Cardiac muscle cell (in vitro differentiated cells and primary cell): ENCODE measurements around the gene PPP1R14B. TPM values are rescaled to one million over a fixed set of nuclear protein-coding genes. Genes with fewer than 3 reads are reported as not detected.

ENCODE experiments used
- DNase-seq, 2 donors: peaks; one replicate each; pipeline versions ENCODE4 v3.0.0 to v3.0.0-alpha.2; 2010 to 2017; ENCODE audit warnings: low read depth in 1 of 2, low spot score in 1 of 2
- H3K27ac ChIP-seq: fragments of 200-600 bp; sonication (generic); 2 replicates; pipeline ENCODE4 v1.5.1; 2016
- H3K27me3 ChIP-seq: fragments of 200-600 bp; sonication (generic); 2 replicates; pipeline ENCODE4 v1.6.0; 2016; ENCODE audit warnings: control low read depth
- H3K36me3 ChIP-seq: fragments of 200-600 bp; sonication (generic); 2 replicates; pipeline ENCODE4 v1.5.1; 2016; ENCODE audit warnings: control low read depth
- H3K4me1 ChIP-seq: fragments of 200-600 bp; sonication (generic); 2 replicates; pipeline ENCODE4 v1.8.1; 2017; ENCODE audit warnings: low read depth, mild to moderate bottlenecking, mixed run types
- H3K4me3 ChIP-seq: fragments of 200-600 bp; sonication (generic); 2 replicates; pipeline ENCODE4 v1.5.1; 2016; ENCODE audit warnings: mild to moderate bottlenecking
- H3K9me3 ChIP-seq: fragments of 200-600 bp; sonication (generic); 2 replicates; pipeline ENCODE4 v1.5.1; 2017; ENCODE audit warnings: low read depth, mild to moderate bottlenecking, control low read depth
- polyA plus RNA-seq: library from polyadenylated mRNA; unstranded; fragments of >200 nt; fragmentation: Nextera tagmentation; extraction: Ambion mirVana; gene quantifications from 2 replicates; pipeline ENCODE4 v1.2.1, GENCODE V29; 2016
- total RNA-seq: library from RNA; depleted of rRNA; stranded (reverse); fragments of >200 nt; gene quantifications from 2 replicates; pipeline ENCODE4 v1.2.3, GENCODE V29; 2016
- TF ChIP-seq, protein P1 (sequence below): IDR thresholded peaks from 2 replicates; pipeline ENCODE4 v1.5.1; 2012; ENCODE audit warnings: low read depth, mild to moderate bottlenecking, low read length

PPP1R14B gene
- total and polyA plus RNA-seq, 2 experiments from 2014 or later: 220 to 288 TPM

DNA sequence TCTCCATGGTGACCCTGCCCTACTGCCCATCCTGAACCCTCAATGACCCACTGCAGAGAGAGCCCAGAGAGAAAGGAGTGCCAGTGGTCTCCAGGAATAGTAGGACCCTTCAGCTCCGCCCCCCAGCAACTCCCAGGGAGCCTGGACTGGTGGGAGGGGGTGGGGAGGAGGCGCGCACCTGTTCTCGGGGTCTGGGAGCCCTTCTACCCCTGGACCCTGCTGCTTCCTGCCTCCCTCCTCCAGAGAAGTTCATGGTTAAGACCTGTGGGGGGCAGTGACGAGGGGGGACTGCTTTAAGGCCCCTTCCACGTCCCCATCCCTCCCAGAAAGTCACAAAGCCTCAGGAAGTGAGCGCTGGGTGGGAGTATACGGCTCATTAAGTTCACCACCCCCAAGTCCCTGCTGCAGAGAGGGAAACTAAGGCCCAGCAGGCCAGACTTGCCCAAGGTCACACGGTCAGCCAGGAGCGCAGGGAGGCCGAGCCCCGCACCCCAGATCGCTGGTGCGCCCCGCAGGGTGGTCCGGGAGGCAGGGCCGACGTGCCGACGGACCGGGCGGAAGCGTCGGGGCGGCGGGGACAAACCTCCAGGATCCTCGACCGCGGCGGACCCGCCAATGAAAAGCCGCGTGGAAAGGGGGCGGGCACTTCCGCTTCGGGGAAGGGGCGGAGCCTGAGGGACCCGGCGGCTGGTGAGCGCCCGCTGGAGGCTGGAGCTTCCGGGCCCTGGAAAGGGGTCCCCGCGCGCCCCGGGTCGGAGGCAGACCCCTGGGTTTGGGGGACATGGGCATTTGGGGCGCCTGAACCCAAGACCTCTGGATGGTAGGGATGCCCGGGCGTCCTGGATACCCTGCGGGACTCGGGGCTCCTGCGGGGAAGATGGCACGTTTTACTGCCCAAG lies 20.9 kb downstream of the PPP1R14B start, which contains the start of the genes NUDT22 and TRPT1:
NUDT22 (plus strand) TSS at position 667 of the 899 bp plus-strand sequence. CDS start 379 bp downstream, outside the sequence.
TRPT1 (minus strand) TSS at position 579 of the 899 bp plus-strand sequence; CDS start at position 253, 326 bp downstream.
- H3K27me3 ChIP-seq: no peaks in the 10 kb centered on the region
- peaks cover 20% of the 10 kb centered on the region for H3K4me1 ChIP-seq
- no peaks in the 10 kb centered on the region for H3K9me3 ChIP-seq
- TF ChIP-seq, protein P1, sequence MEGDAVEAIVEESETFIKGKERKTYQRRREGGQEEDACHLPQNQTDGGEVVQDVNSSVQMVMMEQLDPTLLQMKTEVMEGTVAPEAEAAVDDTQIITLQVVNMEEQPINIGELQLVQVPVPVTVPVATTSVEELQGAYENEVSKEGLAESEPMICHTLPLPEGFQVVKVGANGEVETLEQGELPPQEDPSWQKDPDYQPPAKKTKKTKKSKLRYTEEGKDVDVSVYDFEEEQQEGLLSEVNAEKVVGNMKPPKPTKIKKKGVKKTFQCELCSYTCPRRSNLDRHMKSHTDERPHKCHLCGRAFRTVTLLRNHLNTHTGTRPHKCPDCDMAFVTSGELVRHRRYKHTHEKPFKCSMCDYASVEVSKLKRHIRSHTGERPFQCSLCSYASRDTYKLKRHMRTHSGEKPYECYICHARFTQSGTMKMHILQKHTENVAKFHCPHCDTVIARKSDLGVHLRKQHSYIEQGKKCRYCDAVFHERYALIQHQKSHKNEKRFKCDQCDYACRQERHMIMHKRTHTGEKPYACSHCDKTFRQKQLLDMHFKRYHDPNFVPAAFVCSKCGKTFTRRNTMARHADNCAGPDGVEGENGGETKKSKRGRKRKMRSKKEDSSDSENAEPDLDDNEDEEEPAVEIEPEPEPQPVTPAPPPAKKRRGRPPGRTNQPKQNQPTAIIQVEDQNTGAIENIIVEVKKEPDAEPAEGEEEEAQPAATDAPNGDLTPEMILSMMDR: peak; percentile 24
- peak within 1 kb of the TSS; percentile 68 for H3K4me3 ChIP-seq
- H3K27ac ChIP-seq: peak within 1 kb of the TSS; percentile 65
- peak; percentile 80 to 91 for DNase-seq
- H3K36me3 ChIP-seq: peaks cover 4% of the 10 kb centered on the region

DNA sequence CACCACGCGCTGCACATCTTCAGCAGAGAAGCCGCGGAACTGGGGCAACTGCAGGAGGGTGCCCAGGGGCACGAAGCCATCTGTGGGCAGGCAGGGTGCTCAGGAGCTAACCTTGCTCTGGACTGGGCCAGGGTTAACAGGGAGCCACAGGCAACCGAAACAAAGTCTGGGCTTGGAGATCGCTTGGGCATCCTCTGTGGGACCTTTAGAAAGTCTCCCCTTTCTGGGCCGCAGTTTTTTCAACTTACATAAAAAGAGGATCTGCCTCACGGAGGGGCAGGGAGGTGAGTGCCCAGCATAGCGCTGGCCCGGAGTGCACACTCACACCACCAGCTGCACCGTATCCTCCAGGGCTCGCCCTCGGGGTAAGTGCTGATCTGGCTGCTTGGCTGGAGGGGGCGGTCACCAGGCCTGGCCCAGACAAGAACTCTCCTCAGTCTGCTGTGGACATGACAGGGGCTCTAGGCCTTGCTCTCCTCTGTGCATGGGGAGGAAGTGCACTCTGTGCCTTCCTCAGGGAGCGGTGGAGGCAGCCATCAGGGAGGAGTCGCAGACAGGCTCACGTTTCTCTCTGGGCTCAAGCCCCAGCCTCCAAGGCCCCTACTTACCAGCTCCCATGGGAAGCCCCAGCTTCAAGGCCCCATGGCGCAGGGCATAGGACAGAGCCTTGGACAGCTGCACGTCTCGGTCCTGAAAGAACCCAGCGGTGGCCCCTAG lies 21.7 kb downstream of the PPP1R14B start:
- no peak for DNase-seq
- no peaks in the 10 kb centered on the region for H3K27me3 ChIP-seq
- H3K36me3 ChIP-seq: peaks cover 4% of the 10 kb centered on the region
- peaks cover 20% of the 10 kb centered on the region for H3K4me1 ChIP-seq
- H3K27ac ChIP-seq: peak overlapping the region; percentile 65
- peak overlapping the region; percentile 68 for H3K4me3 ChIP-seq
- TF ChIP-seq, protein P1: no peak
- no peaks in the 10 kb centered on the region for H3K9me3 ChIP-seq

DNA sequence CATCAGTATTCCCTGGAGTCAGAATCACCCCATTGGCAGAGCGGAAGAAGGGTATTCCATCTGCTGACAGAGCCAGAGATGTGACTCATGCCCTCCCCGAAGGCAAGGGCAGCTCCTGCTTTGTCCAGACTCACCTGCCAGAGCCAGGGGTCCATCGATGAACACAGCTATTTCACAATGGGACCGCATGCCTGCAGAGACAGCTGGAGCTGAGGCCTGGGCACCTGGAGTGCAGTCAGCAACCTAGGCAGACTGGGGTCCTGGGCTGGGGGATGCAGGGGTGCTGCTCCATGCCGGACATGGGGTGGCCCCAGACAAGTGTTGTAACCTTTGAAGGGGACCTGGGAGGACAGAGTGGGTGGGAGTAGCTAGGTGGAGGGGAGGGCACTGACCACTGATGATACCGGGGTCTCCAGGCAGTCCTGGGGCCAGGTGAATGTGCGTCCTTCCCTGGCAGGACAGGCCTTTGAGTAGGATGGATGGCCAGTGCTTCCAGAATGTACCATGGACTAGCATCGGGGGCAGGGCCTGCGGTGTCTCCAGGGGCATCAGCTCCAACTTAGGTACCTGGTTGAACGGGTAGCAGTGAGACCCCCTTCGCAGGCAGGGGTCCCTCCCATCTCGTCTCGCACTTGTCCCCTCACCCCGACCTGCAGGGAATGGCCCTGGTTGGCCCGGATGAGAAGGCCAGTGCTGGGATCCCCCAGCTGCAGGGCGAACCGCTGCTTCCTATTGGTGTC lies 22.4 kb downstream of the PPP1R14B start:
- DNase-seq: no peak
- TF ChIP-seq, protein P1: no peak
- Histone ChIP-seq H3K36me3 (peaks cover 4% of the 10 kb centered on the region), H3K4me3 (no peak overlapping the region), H3K27ac (no peak overlapping the region), H3K27me3 (no peaks in the 10 kb centered on the region), H3K4me1 (peaks cover 14% of the 10 kb centered on the region), H3K9me3 (no peaks in the 10 kb centered on the region)

DNA sequence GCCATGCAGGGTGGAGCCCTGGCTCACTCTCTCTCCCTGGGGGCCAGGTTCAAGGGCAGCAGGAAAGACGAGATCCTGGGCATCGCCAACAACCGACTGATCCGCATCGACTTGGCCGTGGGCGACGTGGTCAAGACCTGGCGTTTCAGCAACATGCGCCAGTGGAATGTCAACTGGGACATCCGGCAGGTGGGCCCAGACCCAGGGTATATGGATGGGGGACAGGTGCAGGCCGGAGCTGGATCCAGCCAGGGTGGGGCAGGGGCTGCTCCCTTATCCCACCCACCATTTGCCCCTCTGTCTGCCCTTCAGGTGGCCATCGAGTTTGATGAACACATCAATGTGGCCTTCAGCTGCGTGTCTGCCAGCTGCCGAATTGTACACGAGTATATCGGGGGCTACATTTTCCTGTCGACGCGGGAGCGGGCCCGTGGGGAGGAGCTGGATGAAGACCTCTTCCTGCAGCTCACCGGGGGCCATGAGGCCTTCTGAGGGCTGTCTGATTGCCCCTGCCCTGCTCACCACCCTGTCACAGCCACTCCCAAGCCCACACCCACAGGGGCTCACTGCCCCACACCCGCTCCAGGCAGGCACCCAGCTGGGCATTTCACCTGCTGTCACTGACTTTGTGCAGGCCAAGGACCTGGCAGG lies 23.6 kb downstream of the PPP1R14B start:
- H3K36me3 ChIP-seq: peaks cover 4% of the 10 kb centered on the region
- peaks cover 14% of the 10 kb centered on the region for H3K4me1 ChIP-seq
- no peaks in the 10 kb centered on the region for H3K27me3 ChIP-seq
- no peak for DNase-seq
- no peak overlapping the region for H3K4me3 ChIP-seq
- no peaks in the 10 kb centered on the region for H3K9me3 ChIP-seq
- H3K27ac ChIP-seq: peak overlapping the region; percentile 23
- TF ChIP-seq, protein P1: no peak

DNA sequence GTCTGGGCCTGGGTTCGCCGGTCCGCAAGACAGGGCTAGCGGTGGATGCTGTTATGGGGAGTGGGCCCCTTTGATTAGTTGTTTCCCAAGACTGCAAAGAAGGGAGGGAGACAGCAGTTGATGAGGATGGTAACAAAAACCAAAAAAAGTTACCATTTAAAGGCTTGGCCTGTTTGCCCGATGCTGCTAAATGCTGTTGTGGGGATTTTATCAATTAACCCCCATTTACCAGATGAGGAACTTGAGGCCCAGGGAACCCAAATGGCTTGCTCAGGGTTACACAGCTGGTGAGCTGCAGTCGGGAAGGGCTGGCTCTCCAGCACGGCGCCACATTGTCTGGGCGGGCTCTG lies 24.1 kb downstream of the PPP1R14B start:
- TF ChIP-seq, protein P1: no peak
- Histone ChIP-seq H3K27me3 (no peaks in the 10 kb centered on the region), H3K9me3 (no peaks in the 10 kb centered on the region), H3K4me1 (peaks cover 14% of the 10 kb centered on the region), H3K4me3 (no peak overlapping the region), H3K36me3 (peaks cover 4% of the 10 kb centered on the region), H3K27ac (peak overlapping the region; percentile 14)
- DNase-seq: no peak
